ENCODE measurements around the gene DPP8.
A peak's percentile ranks its signal among the peaks of the same experiment; 100 is the strongest.
"Not testable (repeated sequence)": the region's sequence is repeated elsewhere in the genome, so short reads cannot be mapped to it uniquely, and the experiment has no call there.

DPP8 gene

DNA sequence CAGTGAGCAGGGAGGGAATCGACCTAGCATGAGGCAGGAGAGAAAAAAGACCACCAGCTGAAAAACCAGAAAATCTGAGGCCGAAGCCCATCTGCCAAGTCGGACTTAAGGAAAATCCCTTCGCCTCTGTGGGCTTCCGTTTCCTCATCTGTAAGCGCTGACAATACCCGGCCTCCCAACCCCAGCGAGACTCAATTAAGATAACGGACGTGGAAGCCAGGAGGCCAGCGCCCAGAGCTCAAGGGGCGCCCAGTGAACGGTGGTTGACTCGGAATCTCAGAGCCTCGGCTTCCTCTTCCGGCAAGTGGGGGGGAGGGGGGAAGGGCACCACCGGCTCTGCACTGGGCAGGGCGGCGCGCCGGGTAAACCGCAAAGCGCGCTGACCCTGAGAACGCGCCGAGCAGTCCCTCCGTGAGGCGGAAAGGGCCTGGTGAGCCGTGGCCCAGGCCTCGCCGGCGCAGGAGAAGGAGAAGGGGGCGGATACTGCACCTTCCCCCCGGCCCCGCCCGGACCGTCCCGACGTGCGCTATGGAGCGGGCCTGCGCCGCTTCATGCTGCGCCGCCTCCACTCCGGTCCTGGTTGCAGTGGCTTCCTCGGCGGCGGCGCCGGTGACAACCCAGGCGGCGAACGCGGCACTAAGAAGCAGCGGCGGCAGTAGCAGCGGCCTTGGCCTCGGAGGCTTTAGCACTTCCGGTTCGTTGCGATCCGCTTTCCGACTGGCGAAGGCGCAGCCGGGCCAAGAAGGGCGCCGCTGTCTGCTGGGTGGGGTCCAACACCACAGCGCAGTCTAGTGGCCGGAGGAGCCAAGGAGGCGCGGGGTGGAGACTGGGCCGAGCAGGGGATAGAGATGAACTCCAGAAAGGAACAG is at the start of gene DPP8:
TSS of gene DPP8 (minus strand) at position 693 of the 869 bp plus-strand sequence. CDS start 5,136 bp downstream, outside the sequence.
- DNase-seq: peak; percentile 86

DNA sequence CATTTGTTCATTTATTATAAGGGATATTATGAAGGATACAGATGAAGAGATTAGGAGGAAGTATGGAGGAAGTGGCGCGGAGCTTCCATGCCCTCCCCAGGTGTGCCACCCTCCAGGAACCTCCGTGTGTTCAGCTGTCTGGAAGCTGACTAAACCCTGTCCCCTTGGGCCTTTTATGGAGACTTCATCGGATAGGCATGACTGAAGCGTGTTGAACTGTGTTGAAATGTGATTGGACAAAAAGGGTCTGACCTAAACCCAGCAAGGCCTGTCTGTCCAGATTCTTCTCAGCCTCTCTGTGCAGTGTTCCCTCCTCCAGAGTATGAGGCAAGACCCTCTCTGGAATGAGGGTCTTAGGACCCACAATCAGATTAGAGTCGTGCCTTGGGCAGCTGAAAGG is 44.4 kb upstream of the DPP8 start:
- DNase-seq: no peak

DNA sequence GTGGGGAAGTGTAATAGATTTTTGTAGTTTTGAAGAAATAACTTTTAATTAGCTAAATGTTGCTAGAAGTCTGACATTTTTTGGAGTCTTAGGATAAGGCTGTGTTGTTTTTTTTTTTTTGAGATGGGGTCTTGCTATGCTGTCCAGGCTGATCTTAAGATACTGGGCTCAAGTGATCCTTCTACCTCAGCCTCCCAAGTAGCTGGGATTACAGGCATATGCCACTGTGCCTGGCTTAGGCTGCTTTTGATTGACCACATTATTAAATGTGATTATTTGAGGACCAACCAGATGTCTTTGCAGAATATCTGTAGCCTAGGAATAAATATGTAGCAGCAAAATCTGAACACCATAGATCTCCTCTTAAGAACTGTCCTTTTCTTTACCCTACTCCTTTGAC is 42.5 kb upstream of the DPP8 start:
- no peak for DNase-seq

DNA sequence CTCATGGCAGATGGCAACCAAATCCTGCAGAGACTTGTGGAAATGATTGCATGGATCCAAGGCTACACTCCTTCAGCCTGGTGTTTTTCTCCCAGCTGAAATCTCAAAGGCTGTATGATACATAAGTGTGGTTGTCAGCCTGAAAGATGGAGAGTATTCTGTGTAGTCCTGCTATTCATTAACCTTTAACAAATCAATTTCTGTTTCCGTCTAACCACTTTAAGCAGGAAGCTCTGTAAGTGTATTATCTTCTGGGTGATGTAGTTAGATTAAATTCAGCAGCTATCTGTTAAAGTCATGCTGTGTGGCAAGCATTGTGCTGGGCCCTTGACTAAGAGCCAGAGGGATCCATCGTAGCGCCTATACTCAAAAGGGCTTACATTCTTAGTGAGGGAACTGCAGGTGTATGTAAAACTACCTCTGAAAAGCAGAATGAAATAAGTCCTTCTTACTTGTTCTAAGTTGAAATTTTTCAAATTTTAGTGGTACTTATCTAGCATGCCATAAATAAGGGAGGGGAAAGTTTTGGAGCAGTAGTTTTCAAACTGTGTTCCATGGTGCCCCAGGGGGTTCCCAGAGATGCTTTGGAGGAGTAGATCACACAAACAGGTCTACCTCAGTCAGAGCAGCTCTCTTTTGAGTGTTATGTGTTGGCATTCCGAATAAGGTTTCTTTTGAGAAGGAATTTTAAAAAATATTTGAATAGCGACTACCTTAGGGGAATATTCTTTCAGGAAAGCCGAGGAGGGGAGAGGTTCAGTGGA is 41.7 kb upstream of the DPP8 start:
- DNase-seq: no peak

DNA sequence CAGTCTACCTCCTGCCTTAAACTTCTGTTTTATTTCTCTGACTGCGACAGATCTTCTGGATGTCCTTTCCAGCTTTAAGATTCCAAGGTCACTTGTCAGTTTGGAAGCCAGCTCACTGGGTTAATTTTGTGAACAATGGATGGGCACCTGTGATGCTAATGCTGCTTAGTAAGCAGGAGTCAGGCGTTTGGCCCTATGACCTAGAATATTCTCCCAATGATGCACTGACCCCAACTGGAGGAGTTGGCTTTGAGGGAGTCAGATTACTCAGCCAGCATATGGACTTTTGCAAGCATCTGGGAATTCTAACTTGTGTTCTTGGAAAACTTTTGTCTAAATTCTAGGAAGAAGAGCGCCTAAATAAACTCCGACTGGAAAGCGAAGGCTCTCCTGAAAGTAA is 40.8 kb upstream of the DPP8 start:
- no peak for DNase-seq

DNA sequence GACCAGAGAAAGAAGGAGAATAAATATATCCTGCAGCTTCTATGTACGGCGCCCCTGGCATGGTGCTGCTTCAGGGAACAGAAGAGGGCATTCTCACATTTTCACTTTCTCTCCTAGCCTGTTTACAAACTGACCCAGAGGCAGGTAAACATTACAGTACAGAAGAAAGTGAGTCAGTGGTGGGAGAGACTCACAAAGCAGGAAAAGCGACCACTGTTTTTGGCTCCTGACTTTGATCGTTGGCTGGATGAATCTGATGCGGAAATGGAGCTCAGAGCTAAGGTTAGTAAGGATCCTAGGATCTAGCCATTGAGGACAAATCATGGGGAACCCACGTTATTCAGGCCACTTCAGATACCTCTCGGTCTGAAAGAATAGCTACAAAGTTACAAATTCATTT is 39.1 kb upstream of the DPP8 start:
- no peak for DNase-seq

DNA sequence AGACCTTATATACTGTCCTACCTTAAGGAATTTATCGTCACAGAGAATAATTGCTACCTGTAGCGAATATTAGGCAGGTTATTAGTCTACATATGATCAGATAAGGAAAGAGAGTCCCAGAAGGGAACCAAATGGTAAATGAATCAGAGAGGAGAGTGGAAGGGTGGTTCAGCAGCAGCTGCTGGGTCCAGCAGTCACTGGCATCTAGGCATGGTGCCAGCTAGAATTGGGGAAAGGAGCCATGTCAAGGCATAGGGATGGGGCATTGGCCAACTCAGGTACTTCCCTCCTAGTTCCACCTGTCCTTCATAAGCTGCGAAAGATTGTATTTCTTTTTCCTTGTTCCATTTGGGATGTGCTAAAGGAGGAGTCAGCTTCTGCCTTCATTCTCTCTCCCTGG is 36.2 kb upstream of the DPP8 start:
- DNase-seq: no peak

DNA sequence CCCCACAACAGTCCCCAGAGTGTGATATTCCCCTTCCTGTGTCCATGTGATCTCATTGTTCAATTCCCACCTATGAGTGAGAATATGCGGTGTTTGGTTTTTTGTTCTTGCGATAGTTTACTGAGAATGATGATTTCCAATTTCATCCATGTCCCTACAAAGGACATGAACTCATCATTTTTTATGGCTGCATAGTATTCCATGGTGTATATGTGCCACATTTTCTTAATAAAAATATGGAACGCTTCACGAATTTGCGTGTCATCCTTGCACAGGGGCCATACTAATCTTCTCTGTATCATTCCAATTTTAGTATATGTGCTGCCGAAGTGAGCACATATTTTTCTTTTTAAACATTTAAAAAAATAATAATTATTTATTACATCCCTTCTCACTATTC is 35.4 kb upstream of the DPP8 start:
- DNase-seq: not testable (repeated sequence)

DNA sequence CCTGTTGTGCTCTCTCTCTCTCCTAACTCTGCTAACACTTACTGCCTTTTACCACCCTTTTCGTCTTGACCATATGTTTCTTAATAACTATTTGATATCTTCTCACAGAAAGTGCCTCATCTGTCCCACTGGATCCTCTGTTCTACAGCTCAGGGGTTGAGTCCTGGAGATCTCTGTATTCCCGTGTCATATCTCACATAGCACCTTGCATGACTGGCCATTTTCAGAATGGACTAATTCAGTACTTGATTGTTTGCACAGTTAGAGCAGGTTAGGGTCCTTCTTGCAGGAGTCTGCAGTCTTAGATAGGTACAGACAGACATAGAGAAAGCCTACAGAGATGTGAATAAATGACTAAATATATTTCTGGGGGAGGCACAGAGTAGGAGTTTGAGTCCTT is 33.7 kb upstream of the DPP8 start:
- DNase-seq: no peak

DNA sequence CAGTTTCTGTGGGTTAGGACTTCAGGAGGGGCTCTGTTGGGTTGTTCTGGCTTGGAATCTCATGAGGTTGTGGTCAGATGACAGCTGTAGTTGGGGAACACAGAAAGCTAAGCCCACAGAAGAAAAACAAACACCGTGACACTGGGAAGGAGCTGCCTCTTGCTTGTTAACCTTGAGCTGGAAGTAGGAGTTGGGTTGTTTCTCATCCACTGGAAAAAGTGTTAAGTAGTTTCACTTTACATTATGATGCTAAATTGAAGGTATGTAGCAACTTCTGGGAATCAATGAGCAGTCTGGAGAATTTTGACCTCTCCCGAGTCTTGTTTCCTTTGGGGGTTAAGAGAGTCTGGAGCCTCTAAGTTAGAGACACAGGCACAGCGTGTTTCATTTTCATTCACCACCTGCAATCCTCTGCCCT is 33.2 kb upstream of the DPP8 start:
- DNase-seq: no peak

DNA sequence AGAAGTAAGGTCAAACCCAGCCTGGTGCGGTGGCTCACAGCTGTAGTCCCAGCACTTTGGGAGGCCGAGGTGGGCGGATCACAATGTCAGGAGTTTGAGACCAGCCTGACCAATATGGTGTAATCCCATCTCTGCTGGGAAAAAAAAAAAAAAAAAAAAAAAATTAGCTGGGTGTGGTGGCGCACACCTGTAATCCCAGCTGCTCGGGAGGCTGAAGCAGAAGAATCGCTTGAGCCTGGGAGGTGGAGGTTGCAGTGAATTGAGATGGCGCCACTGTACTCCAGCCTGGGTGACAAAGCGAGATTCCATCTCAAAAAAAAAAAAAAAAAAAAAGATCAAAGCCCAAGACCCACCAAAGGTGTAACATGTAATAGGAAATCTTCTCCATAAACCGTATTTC is 31.8 kb upstream of the DPP8 start:
- DNase-seq: not testable (repeated sequence)

DNA sequence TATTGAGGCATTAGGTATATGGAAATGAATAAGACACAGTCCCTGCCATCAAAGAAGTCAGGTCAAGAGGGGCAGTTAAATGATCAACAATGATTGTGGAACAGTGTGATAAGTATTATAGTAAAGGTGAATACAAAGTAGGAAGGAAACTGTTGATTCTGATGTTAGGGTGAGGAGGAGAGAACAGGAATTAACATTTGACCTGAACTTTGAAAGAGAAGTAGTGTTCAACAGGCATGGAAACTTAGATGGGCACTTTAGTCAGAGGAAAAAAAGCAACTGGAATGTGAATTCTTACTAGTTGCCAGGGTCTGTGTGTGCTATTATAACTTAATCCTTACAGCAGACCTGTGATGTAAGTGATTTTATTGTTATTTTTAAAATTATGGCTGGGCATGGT is 30.4 kb upstream of the DPP8 start:
- DNase-seq: no peak

DNA sequence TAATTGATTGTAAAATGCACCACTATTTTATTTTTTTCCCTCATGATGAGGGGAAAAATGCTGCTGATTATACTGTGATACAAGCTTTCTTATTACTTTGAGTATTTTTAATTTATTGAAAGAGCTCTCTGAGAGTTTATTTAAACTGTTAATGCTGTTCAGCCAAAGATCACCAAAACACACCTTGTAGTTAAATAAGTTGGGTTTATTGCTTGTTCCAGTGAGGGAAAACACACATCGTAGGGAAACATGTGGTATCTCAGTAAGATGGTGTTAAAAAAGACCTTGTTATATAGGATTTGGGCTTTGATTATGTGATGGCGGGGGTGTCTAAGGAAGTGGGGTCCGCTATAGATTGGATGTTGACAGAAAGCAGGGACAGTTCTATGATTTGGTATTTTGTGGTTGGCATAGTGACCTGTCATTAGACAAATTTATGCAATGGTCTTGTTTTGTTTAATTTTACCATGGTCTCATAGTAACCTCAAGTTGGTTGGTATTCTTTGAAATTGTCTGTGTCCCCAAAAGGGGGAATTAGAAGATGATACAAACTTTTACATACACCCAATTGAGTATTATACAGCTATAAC is 23.8 kb upstream of the DPP8 start:
- DNase-seq: no peak

DNA sequence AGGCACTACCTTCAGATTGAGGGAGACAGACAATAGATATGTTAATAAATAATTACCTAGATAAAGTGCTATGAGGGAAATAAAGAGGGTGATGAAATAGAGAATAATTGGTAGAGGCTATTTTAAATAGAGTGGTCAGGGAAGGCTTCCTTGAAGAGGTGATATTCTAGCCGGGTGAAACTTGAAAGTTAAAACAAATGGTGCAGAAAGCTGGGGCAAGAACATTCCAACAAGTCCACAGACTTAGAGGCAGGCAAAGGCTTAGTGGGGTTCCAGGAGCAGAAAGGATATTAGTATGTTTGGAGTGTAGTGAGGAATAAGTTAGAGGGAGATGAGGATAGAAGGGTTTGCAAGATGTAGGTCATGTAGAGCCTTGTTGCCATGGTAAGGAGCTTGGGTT is 22.8 kb upstream of the DPP8 start:
- no peak for DNase-seq

DNA sequence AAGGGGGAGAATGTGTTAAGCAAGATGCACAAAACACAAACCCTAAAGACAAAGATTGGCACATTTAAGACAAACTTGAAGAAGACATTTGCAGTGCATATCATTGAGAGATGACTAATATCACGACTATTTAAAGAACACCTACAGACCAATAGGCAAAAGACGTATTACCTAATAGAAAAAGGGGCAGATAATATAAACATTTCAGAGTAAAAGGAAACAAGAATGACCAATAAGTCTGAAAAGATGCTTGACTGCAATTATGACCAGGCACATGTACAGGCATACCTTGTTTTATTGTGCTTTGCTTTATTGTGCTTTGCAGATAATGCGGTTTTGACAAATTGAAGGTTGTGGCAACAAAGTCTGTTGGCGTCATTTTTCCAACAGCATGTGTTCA is 17.7 kb upstream of the DPP8 start:
- DNase-seq: no peak

DNA sequence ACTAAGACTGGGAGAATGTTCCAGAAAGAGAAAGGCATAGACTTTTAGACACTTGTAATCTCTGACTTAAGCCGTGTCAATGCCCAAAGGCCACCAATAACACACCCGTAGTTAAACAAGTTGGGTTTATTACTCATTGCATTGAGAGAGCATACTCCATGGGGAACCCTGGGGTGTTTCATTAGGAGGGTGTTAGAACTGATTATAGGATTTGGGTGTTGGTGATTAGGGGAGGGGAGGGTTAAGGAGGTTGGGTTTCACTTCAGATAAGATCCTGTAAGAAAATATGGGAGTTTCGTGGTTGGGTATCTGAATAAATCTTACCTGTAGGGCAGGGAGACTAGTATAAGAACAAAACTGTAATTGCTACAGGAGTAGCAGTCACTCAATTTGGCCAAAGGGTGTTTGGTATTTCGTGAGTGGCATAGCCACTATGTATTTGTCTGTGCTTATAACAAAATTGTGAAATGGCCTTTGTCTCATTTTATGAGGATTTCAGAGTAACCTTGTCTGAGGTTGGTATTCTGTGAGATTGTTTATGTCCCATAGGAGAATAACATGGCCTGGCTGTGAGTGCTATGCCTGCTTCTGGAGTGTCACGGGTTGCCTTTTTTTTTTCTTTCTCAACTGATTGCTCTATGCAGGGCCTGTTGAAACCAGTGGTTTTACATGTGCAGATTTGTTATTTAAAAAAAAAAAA is 15.7 kb upstream of the DPP8 start:
- no peak for DNase-seq

DNA sequence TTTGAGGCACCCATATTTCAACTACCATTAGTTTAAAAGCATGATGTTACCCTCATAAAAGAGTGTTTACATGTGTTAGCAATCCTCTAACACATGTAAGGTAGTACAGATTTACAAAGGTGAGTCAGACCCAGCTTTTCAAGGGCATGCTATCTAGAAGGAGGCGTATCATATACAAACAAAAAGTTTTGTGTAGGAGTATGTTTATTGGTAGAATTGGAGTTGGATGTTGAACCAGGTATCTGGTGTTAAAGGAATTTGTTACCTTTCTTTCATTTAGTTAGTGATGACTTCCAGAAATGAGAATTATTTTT is 15.2 kb upstream of the DPP8 start:
- no peak for DNase-seq

DNA sequence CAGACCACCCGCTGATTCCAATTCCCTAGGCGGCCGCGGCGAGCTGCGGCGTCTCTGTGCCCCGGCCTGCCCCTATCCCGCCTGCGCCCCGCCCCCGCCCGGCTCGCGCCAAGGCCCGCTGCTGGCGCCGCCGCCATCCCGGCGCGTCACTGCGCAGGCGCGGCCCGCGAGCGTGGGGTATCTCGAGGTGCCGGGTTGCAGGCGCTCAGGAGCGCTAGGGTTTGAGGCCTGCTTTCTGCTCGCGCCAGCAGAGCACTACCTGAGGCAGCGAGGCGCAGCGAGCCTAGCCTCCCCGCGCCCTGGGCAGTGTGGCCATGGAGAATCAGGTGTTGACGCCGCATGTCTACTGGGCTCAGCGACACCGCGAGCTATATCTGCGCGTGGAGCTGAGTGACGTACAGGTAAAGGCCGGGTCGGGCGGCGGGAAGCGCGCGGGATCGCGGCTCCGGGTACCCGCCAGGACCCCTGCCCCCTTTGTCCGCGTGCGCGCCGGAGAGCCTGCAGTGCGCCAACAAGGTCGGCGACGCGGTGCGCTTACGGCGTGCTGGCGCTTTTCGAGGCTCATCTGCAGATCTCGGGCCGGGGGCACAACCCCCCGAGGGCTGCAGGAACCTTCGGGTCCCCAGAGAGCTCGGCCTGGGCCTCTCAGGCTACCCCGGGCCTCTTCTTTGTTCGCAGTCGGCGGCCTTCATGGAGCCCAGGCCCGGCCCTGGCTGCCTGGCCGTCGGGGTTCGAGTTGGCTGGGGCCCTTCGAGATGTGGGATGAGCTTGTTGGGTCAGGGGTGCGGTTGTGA is 13.0 kb upstream of the DPP8 start, which contains the start of gene HACD3:
TSS of gene HACD3 (plus strand) at position 146 of the 794 bp plus-strand sequence. CDS start at position 315, 169 bp downstream.
- peak; percentile 67 for DNase-seq

DNA sequence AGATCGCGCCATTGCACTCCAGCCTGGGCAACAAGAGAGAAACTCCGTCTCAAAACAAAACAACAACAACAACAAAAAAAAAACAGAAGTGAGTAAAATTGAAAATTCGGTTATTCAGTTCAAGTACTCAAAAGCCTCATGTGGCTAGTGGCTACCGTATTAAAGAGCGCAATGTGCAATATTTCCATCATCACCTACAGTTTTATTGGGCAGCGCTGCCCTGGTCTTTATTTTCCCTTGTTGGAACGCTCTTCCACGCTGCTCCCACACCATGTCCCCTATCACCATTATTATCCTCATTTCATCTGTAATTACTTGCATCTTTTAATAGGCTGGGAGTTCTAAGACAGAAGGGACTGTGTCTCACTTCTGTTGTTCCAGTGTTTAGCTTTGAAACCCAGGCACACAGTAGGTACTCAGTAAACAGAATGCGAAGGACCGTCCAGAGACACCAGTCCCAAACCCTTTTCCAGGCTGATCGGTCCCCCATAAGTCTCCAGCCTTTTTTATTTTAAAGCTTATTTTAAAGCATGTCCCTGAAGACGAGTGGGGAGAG is 12.4 kb upstream of the DPP8 start:
- DNase-seq: no peak

DNA sequence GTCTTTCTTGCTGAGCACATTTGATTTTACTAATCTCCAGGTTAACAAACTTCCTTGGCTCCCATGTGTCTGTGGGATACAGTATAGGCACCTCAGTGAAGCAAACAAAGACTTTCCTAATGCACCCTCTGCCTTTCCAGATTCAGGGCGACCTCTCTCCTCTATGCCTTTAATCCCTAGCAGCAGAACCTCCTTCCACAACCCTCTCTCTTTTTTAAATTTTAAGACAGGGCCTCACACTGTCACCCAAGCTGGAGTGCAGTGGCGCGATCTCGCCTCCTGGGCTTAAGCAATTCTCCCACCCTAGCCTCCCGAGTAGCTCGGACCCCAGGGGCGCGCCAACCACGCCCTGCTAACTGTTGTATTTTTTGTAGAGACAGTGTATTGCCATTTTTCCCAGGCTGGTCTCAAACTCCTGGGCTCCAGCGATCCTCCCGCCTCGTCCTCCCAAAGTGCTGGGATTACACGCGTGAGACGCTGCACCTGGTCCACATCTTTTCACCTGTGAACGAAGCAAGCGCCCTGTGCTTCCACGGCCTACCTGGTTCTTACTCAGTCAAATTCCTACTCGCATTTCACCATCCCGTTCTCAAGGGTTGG is 11.1 kb upstream of the DPP8 start:
- no peak for DNase-seq

DNA sequence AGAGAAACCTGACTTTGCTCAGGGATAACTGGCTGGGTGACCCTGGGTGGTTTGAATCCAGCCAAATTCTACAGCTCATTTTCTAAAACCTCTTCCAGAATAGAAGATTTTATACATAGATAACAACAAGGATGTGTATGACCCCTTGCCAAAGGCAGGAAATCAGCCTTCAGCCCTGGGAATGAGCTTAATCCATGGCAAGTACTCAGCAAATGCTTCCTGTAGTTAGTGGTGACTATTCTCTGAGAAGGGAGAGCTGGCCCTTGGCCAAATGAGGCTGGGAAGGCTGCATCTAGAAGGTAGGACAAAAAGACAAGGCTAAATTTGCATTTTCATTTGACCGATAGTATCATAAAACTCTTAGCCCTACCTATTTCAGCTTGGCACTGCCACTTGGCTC is 8.1 kb upstream of the DPP8 start:
- DNase-seq: no peak

DNA sequence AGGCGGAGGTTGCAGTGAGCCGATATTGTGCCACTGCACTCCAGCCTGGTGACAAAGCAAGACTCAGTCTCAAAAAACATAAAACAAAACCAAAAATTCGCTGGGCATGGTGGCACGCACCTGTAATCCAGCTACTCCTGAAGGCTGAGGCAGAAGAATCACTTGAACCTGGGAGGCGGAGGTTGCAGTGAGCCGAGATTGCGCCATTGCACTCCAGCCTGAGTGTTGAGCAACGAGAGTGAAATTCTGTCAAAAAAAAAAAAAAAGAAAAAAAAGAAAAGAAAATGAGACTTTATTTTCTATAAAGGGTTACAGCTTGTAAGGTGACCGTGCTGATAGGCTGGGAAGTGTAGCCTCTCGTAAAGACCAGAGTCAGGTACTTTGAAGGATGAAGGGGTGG is 6.7 kb upstream of the DPP8 start:
- DNase-seq: no peak

All from NCI-H1694 treated with DMSO at 0.1 percent for 48 hours (cell line).